Lung (tissue), 12 donors: Measurements from ENCODE around the gene TBCE. TPM values are rescaled to one million over a fixed set of nuclear protein-coding genes. Genes with fewer than 3 reads are reported as not detected.
"Not testable (repeated sequence)": the region's sequence is repeated elsewhere in the genome, so short reads cannot be mapped to it uniquely, and the experiment has no call there.

ENCODE experiments used
- ATAC-seq: fragments of 200-7000 bp; cut with Tn5 transposase; one replicate; pipeline ENCODE4 v1.9.1; 2020; ENCODE audit warnings: moderate number of reproducible peaks; ENCODE audit not compliant: insufficient read depth, low FRiP score
- DNase-seq, 3 donors: peaks; one replicate each; pipeline ENCODE4 v3.0.0-alpha.2; 2013 to 2017
- H3K27ac ChIP-seq, 2 donors: one replicate each; pipeline ENCODE4 v1.5.1; 2013; ENCODE audit warnings: mild to moderate bottlenecking in 2 of 2, moderate library complexity in 2 of 2, control low read depth in 1 of 2, inconsistent platforms in 1 of 2, low read depth in 1 of 2, low read length in 1 of 2
- H3K27me3 ChIP-seq, 3 donors: one replicate each; pipeline ENCODE4 v1.5.1; 2013; ENCODE audit warnings: low read length in 2 of 3; ENCODE audit not compliant: control insufficient read depth in 3 of 3, insufficient read depth in 3 of 3
- H3K36me3 ChIP-seq, 4 donors: one replicate each; pipeline ENCODE4 v1.5.1; 2013; ENCODE audit warnings: low read length in 4 of 4, mild to moderate bottlenecking in 1 of 4, moderate library complexity in 1 of 4; ENCODE audit not compliant: control insufficient read depth in 4 of 4, insufficient read depth in 4 of 4
- H3K4me1 ChIP-seq, 5 donors: one replicate each; pipeline ENCODE4 v1.5.1; 2013; ENCODE audit warnings: low read length in 5 of 5, mild to moderate bottlenecking in 2 of 5, moderate library complexity in 1 of 5; ENCODE audit not compliant: control insufficient read depth in 5 of 5, insufficient read depth in 5 of 5
- H3K4me3 ChIP-seq: one replicate; pipeline ENCODE4 v1.5.1; 2013; ENCODE audit warnings: mild to moderate bottlenecking, control low read depth, moderate library complexity
- H3K9ac ChIP-seq, 2 donors: one replicate each; pipeline ENCODE4 v1.5.1; 2013; ENCODE audit warnings: low read length in 2 of 2, control low read depth in 1 of 2; ENCODE audit not compliant: insufficient read depth in 1 of 2
- H3K9me3 ChIP-seq, 4 donors: one replicate each; pipeline ENCODE4 v1.5.1; 2013; ENCODE audit warnings: low read length in 3 of 4, mild to moderate bottlenecking in 1 of 4, moderate library complexity in 1 of 4; ENCODE audit not compliant: control insufficient read depth in 4 of 4, insufficient read depth in 3 of 4
- WGBS, 2 donors: extraction: QIAGEN DNeasy Blood & Tissue Kit; methylation state at CpG; one replicate each; pipeline ENCODE4 v1.1.7; 2013; 5-methylcytosine and 5-hydroxymethylcytosine counted together
- polyA plus RNA-seq, 2 donors: library from polyadenylated mRNA; stranded (reverse); fragments of 200-250 nt; gene quantifications; one replicate each; pipeline ENCODE4 v1.2.1, GENCODE V29; 2013
- total RNA-seq, 2 donors: library from RNA; depleted of rRNA in 1 of 2; stranded (reverse); fragments of >200 nt in 1 of 2; gene quantifications; one replicate each; pipeline ENCODE4 v1.2.1, GENCODE V29; 2014 to 2021
- TF ChIP-seq, protein P1 (sequence below): IDR thresholded peaks from 2 replicates; pipeline ENCODE4 v1.5.1; 2012; ENCODE audit warnings: mild to moderate bottlenecking; ENCODE audit errors: control extremely low read depth, extremely low read depth
- donor health status: control.
- donor health status: control.
- donor health status: Bipolar disorder and iron deficiency.
- donor health status: healthy.
- donor health status: DM: yes; HTN: yes; CAD: no.

The TBCE gene
- total and polyA plus RNA-seq, 4 donors = 16.4 to 39.2 (median 28.8) TPM

DNA sequence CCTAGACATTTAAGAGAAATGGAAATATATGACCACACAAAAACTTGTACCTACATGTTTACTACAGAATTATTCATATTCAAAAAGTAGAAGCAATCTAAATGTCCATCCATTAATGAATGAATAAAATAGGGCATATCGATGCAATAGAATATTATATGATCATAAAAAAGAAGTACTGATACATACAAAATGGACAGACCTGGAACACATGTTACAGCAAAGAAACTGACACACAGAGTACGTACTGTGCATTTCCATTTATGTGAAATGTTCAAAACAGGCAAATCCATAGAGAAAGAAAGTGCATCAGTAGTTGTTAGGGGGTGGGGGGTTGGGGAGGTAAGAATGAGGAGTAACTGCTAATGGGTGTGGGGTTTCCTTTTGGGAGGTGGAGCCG, 97.8 kb downstream of the TBCE start:
- no peak overlapping the region for H3K4me3 ChIP-seq
- H3K9me3 ChIP-seq = no peaks in the 10 kb centered on the region
- no peaks in the 10 kb centered on the region for H3K27me3 ChIP-seq
- DNase-seq (no peak), ATAC-seq (no peak)
- peaks cover 0 to 10% (median 0%) of the 10 kb centered on the region in 4 donors for H3K36me3 ChIP-seq
- no peaks in the 10 kb centered on the region for H3K4me1 ChIP-seq
- 97 to 99% methylated on average over 3 of the region's 3 CpGs for WGBS, 2 donors
- H3K9ac ChIP-seq = no peak overlapping the region
- TF ChIP-seq, protein P1, sequence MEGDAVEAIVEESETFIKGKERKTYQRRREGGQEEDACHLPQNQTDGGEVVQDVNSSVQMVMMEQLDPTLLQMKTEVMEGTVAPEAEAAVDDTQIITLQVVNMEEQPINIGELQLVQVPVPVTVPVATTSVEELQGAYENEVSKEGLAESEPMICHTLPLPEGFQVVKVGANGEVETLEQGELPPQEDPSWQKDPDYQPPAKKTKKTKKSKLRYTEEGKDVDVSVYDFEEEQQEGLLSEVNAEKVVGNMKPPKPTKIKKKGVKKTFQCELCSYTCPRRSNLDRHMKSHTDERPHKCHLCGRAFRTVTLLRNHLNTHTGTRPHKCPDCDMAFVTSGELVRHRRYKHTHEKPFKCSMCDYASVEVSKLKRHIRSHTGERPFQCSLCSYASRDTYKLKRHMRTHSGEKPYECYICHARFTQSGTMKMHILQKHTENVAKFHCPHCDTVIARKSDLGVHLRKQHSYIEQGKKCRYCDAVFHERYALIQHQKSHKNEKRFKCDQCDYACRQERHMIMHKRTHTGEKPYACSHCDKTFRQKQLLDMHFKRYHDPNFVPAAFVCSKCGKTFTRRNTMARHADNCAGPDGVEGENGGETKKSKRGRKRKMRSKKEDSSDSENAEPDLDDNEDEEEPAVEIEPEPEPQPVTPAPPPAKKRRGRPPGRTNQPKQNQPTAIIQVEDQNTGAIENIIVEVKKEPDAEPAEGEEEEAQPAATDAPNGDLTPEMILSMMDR = no peak
- no peak overlapping the region for H3K27ac ChIP-seq

DNA sequence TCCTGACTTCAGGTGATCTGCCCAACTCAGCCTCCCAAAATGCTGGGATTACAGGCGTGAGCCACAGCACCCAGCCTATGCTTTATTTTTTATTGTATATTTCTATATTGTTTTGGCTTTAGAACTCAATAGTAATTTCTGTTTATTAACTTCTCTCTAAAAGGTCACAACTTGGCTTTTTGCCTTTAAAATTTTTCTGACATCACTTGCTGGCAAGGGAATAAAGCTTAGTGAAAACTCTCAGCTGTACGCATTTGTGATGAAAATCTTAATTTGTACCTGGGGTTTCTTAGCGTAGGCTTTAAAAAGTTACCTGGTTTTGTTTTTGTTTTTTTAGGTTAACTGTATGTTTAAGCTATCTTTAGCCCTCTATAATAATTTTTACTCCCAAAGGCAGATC, 100.8 kb downstream of the TBCE start:
- no peaks in the 10 kb centered on the region for H3K27me3 ChIP-seq
- no peaks in the 10 kb centered on the region for H3K9me3 ChIP-seq
- H3K9ac ChIP-seq = no peak overlapping the region
- TF ChIP-seq, protein P1 = no peak
- peaks cover 0 to 4% (median 3%) of the 10 kb centered on the region in 4 donors for H3K36me3 ChIP-seq
- ATAC-seq = no peak
- H3K4me3 ChIP-seq = no peak overlapping the region
- no peaks in the 10 kb centered on the region for H3K4me1 ChIP-seq
- H3K27ac ChIP-seq = peak overlapping the region in 1 of 2 donors; percentile 9
- 85 to 88% methylated on average over 3 of the region's 3 CpGs for WGBS, 2 donors
- DNase-seq = peak in 2 of 3 donors; percentile 81 to 84

DNA sequence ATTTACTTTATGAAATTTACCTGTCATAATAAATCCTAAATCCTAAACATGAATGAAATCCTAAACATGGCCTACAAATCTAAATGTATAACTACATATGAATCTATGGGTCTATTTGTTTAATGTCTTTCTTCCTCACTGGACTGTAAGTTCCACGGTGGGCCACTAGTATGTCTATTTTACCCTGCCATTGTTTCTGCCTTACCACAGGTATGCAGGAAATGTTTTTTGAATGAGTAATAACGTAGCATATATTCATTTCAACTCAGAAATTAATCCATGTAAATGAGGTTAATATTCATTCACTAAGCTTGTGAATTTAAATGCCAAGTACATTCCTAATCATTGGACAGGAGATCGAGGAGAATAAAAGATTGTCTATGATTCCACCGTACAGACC, 101.7 kb downstream of the TBCE start:
- peaks cover 0 to 6% (median 3%) of the 10 kb centered on the region in 4 donors for H3K36me3 ChIP-seq
- no peak overlapping the region for H3K4me3 ChIP-seq
- H3K9ac ChIP-seq = no peak overlapping the region
- TF ChIP-seq, protein P1 = no peak
- H3K9me3 ChIP-seq = no peaks in the 10 kb centered on the region
- no peak overlapping the region for H3K27ac ChIP-seq
- H3K27me3 ChIP-seq = no peaks in the 10 kb centered on the region
- 87 to 88% methylated on average over 4 of the region's 4 CpGs for WGBS, 2 donors
- DNase-seq (no peak), ATAC-seq (no peak)
- H3K4me1 ChIP-seq = no peaks in the 10 kb centered on the region

DNA sequence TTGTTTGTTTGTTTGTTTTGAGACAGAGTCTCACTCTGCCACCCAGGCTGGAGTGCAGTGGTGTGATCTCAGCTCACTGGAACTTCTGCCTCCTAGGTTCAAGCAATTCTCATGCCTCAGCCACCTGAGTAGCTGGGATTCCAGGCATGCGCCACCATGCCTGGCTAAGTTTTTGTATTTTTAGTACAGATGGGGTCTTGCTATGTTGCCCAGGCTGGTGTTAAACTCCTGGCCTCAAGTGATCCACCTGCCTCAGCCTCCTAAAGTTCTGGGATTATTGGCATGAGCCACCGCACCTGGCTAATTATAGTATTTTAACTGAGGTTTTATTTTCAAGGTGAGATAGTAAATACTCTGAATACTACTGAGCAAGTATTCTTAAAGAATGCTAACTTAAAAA, 102.7 kb downstream of the TBCE start:
- H3K27ac ChIP-seq, ATAC-seq, H3K4me3 ChIP-seq, H3K4me1 ChIP-seq, H3K27me3 ChIP-seq, H3K9ac ChIP-seq, H3K9me3 ChIP-seq, H3K36me3 ChIP-seq, DNase-seq: not testable (repeated sequence)
- 98 to 100% methylated on average over 2 of the region's 2 CpGs for WGBS, 2 donors
